Right lobe of liver (tissue), 6 donors: ENCODE data around the gene VPS29. TPM values are rescaled to one million over a fixed set of nuclear protein-coding genes. Genes with fewer than 3 reads are reported as not detected.

Experiments
- ATAC-seq, 4 donors: fragments of 200-7000 bp; cut with Tn5 transposase; one replicate each; pipeline ENCODE4 v1.9.1; 2020; ENCODE audit warnings: mild to moderate bottlenecking in 4 of 4, moderate library complexity in 4 of 4
- DNase-seq, 3 donors: peaks; one replicate each; pipeline ENCODE4 v3.0.0-alpha.2; 2020
- H3K27ac ChIP-seq, 3 donors: fragments of 200-600 bp; one replicate each; pipeline ENCODE4 v1.8.0; 2022
- H3K27me3 ChIP-seq, 2 donors: fragments of 200-600 bp; one replicate each; pipeline ENCODE4 v1.8.0; 2022
- H3K36me3 ChIP-seq, 4 donors: fragments of 200-600 bp; sonication (generic) in 1 of 4; one replicate each; pipeline versions ENCODE4 v1.5.1 to v1.8.0; 2017 to 2022; ENCODE audit warnings: control low read depth in 1 of 4
- H3K4me1 ChIP-seq, 4 donors: fragments of 200-600 bp; sonication (generic) in 1 of 4; one replicate each; pipeline versions ENCODE4 v1.5.1 to v1.8.0; 2017 to 2022; ENCODE audit warnings: control low read depth in 1 of 4
- H3K4me3 ChIP-seq, 3 donors: fragments of 200-600 bp; one replicate each; pipeline ENCODE4 v1.8.0; 2022
- H3K9me3 ChIP-seq, 4 donors: fragments of 200-600 bp; sonication (generic) in 1 of 4; one replicate each; pipeline versions ENCODE4 v1.5.1 to v1.8.0; 2017 to 2022; ENCODE audit warnings: control low read depth in 1 of 4
- CTCF ChIP-seq, 4 donors: fragments of 200-600 bp in 3 of 4; fragments of 450-650 bp in 1 of 4; IDR thresholded peaks; one replicate each; pipeline versions ENCODE4 v1.5.1 to v1.8.0; 2016 to 2022; ENCODE audit warnings: antibody characterized with exemption in 4 of 4, mild to moderate bottlenecking in 2 of 4
- POLR2A ChIP-seq: fragments of 450-650 bp; IDR thresholded peaks from one replicate; pipeline ENCODE4 v1.6.1; 2017; ENCODE audit warnings: antibody characterized with exemption, mild to moderate bottlenecking
- WGBS: methylation state at CpG from one replicate; pipeline ENCODE4 v1.1.6; 2018; ENCODE audit warnings: low coverage, low lambda C conversion rate; ENCODE audit not compliant: insufficient coverage; ENCODE audit errors: missing lambda C conversion rate; 5-methylcytosine and 5-hydroxymethylcytosine counted together
- intact Hi-C, 2 donors: fragments of 100-400 bp; cut with DNase I; formaldehyde crosslinking; loops; one replicate each; pipeline versions ENCODE4 v1.11.2 to v1.14.1; 2022
- long read RNA-seq: library from polyadenylated mRNA; unstranded; transcript quantifications from one replicate; pipeline ENCODE4 v2.0.0, GENCODE V29; 2019
- total RNA-seq, 6 experiments: library from RNA; depleted of rRNA in 2 of 6; stranded (reverse); fragments of >200 nt in 2 of 6; fragmentation: NEBNext Ultra II Directional in 3 of 6; extraction: Animal tissue kit (Norgen Biotek cat#: 25700) in 3 of 6; gene quantifications; one replicate each; pipeline versions ENCODE4 v1.1.0 to v1.2.4, GENCODE V29; 2016 to 2023
- donor health status: DM: no; HTN: yes; CAD: no.
- donor health status: DM: no; HTN: no; CAD: no.
- donor health status: DM: no; HTN: no; CAD: no.
- donor health status: DM: no; HTN: yes; CAD: no.
- donor health status: DM: no; HTN: yes; CAD: no.

Gene VPS29
- total RNA-seq: 10 to 100 TPM; 37.9 to 61.2 (median 51.1) TPM
- long read RNA-seq, transcript VPS29-206 (4 exons, 1,523 nt): major isoform, 26 of 35 reads
- long read RNA-seq, partial matches to known transcripts: 2 of 35 reads
- long read RNA-seq, other reads (novel, unspliced or antisense): 6 of 35 reads

DNA sequence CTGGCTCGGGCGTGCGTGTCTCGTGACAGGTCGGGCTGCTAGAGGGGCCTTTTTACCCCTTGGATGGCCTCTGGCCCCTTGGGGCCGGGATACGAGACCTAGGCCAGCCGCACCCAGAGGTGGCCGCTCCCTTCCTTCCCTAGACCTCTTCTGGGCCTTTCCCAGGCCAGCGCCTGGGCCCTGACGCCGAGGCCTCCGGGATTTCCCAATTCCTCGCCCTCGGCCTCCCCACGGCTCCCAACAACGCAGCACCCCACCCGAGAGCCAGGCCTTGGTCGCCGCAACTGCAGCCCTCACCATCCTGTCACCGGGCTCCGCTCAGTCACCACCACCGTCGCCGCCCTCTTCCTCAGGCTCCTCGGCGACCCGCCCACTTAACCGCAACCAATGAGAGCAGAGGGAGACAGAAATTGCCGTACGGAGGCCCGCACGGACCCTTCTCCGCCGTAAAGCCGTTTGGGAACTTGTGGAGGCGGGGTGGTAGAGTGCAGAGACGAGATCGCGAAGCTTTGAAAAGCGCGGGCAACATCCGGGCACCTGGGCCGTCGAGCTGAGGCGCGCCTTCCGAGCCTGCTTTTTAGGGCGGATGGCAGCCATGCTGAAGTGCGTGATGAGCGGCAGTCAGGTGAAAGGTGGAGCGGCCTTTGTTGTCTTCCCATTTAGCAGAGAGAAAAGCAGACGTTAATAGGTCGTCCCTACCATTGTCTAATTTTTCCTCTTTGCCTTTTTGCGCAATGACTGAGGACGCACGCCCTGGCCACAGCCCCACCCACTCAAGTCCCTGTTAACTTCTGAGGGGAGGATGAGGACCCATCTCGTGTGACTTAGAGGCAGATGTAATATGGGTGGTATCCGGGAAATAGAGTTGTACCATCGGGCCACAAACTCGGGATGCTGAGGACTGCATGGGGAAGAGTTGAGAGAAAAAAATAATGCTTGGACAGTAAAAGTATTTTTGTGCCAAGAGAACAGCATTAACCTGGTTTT is at the start of gene VPS29, which contains the start of gene RAD9B:
Gene VPS29, minus strand, starts transcription at position 360 of the 987 bp plus-strand sequence. Its CDS starts 60 bp downstream, at position 300.
Gene RAD9B, plus strand, starts transcription at position 580 of the 987 bp plus-strand sequence. Its CDS starts 7 bp downstream, at position 587.
- Histone ChIP-seq H3K27ac (peak within 1 kb of the TSS; percentile 78 to 80 (median 79)), H3K27me3 (no peaks in the 10 kb centered on the region), H3K4me1 (peaks cover 0 to 28% (median 12%) of the 10 kb centered on the region in 4 donors), H3K4me3 (peak within 1 kb of the TSS; percentile 83 to 97 (median 95)), H3K36me3 (no peaks in the 10 kb centered on the region), H3K9me3 (no peaks in the 10 kb centered on the region)
- TF ChIP-seq CTCF (IDR thresholded peaks at IDR 0.05) (no peak), POLR2A (peak; percentile 96)
- intact Hi-C loops: loop anchor here in 1 of 2 donors (10.0 kb wide), 1 partner anchor 103 kb away; no protein-coding TSS in a partner anchor
- WGBS: 13% methylated on average over 31 of the region's 61 CpGs
- ATAC-seq (peak; percentile 95 to 98 (median 96)), DNase-seq (peak; percentile 97 to 99 (median 98))

DNA sequence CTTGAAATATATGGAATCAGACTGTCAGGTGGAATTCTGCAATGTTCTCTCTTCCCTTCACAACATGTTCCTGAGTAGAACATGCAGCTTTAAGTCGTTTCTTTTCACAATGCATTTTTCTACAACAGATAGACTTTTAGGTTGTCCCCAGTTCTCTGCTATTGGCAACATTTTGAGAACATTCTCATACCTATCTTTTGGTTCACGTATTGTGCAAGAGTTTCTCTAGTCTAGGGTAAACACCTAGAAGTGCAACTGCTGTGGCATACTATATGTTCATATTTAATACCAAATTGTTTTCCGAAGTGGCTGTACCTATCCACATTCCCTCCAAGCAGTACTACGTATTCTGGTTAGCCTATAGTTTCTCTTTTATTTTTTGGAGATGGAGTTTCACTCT is 49.1 kb upstream of the VPS29 start:
- H3K27me3 ChIP-seq: no peaks in the 10 kb centered on the region
- intact Hi-C loops: loop anchor here in 1 of 2 donors (5.0 kb wide), 1 partner anchor 51 kb away; no protein-coding TSS in a partner anchor

GRCh38 chr12:110549716-110550115 is 47.8 kb upstream of the VPS29 start:
- DNase-seq (no peak), ATAC-seq (no peak)
- 40% methylated on average over 2 of the region's 2 CpGs for WGBS
- Histone ChIP-seq H3K4me3 (no peak overlapping the region), H3K27me3 (no peaks in the 10 kb centered on the region), H3K27ac (peak overlapping the region in 2 of 3 donors; percentile 11 to 80), H3K36me3 (peaks cover 0 to 3% (median 0%) of the 10 kb centered on the region in 4 donors), H3K9me3 (no peaks in the 10 kb centered on the region), H3K4me1 (peaks cover 0 to 43% (median 18%) of the 10 kb centered on the region in 4 donors)
- TF ChIP-seq CTCF (IDR thresholded peaks at IDR 0.05) (no peak), POLR2A (no peak)
- intact Hi-C loops: loop anchor here in 1 of 2 donors (5.0 kb wide), 1 partner anchor 53 kb away; no protein-coding TSS in a partner anchor

More for the DNA sequence above, 49.1 kb upstream of the VPS29 start:
- ATAC-seq (peak; percentile 64 to 70 (median 66)), DNase-seq (no peak)
- Histone ChIP-seq H3K36me3 (no peaks in the 10 kb centered on the region), H3K27ac (peak overlapping the region in 2 of 3 donors; percentile 12 to 80), H3K9me3 (no peaks in the 10 kb centered on the region), H3K4me1 (peaks cover 0 to 56% (median 20%) of the 10 kb centered on the region in 4 donors), H3K4me3 (no peak overlapping the region)
- WGBS: 50% methylated on average over 4 of the region's 4 CpGs
- TF ChIP-seq CTCF (IDR thresholded peaks at IDR 0.05) (no peak), POLR2A (no peak)

DNA sequence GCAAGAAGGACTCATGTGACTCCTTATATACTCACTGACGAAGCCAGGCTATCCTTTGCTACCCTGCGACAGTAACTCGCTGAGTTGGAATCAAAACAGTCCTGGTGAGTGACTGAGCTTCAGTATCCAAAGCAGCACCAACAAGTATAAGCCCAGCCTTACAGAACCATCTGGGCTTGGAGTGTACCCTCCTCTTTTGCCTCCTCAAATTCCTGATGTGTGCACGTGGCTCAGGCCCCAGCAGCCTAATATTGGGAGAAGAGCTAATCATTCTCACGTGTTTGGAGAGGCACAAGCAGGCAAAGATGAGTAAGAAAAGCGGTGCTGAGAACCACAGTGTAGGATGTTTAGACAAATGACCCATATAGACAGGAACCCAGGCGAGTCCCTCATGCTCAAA is 46.8 kb upstream of the VPS29 start:
- DNase-seq: no peak
- ATAC-seq: no peak
- intact Hi-C loops: no loop called here
- peaks cover 0 to 3% (median 0%) of the 10 kb centered on the region in 4 donors for H3K36me3 ChIP-seq
- peaks cover 0 to 48% (median 22%) of the 10 kb centered on the region in 4 donors for H3K4me1 ChIP-seq
- H3K4me3 ChIP-seq: no peak overlapping the region
- WGBS: 67% methylated on average over 7 of the region's 7 CpGs
- no peaks in the 10 kb centered on the region for H3K9me3 ChIP-seq
- TF ChIP-seq CTCF (IDR thresholded peaks at IDR 0.05) (no peak), POLR2A (no peak)
- no peaks in the 10 kb centered on the region for H3K27me3 ChIP-seq
- H3K27ac ChIP-seq: peak overlapping the region in 1 of 3 donors; percentile 80
